GM15510 (cell line): Measurements from ENCODE around the gene TMEM132C.

ENCODE experiments used
- POLR2A ChIP-seq: IDR thresholded peaks from 3 replicates; pipeline ENCODE4 v1.6.1; 2011; ENCODE audit warnings: borderline replicate concordance; ENCODE audit not compliant: insufficient read length; ENCODE audit errors: extremely low read depth

The TMEM132C gene

GRCh38 chr12:128711486-128711885 is 444.5 kb downstream of the TMEM132C start:
- no peak for TF ChIP-seq POLR2A

GRCh38 chr12:128712622-128713021 is 445.7 kb downstream of the TMEM132C start:
- TF ChIP-seq POLR2A = no peak

- TF ChIP-seq POLR2A = no peak
Measured at GRCh38 chr12:128715485-128715884, 448.5 kb downstream of the TMEM132C start.

GRCh38 chr12:128724468-128725046 is 457.6 kb downstream of the TMEM132C start:
- TF ChIP-seq POLR2A = no peak

GRCh38 chr12:128726886-128727285 is 459.9 kb downstream of the TMEM132C start:
- no peak for TF ChIP-seq POLR2A

- no peak for TF ChIP-seq POLR2A
Measured at GRCh38 chr12:128727461-128727860, 460.5 kb downstream of the TMEM132C start.

GRCh38 chr12:128727999-128728398 is 461.0 kb downstream of the TMEM132C start:
- no peak for TF ChIP-seq POLR2A

- no peak for TF ChIP-seq POLR2A
Measured at GRCh38 chr12:128729628-128730121, 462.7 kb downstream of the TMEM132C start.

GRCh38 chr12:128734371-128734770 is 467.4 kb downstream of the TMEM132C start:
- TF ChIP-seq POLR2A = no peak

- no peak for TF ChIP-seq POLR2A
Measured at GRCh38 chr12:128737292-128737966, 470.5 kb downstream of the TMEM132C start.

GRCh38 chr12:128743916-128744315 is 476.9 kb downstream of the TMEM132C start:
- no peak for TF ChIP-seq POLR2A

GRCh38 chr12:128745772-128746689 is 479.1 kb downstream of the TMEM132C start:
- no peak for TF ChIP-seq POLR2A

- no peak for TF ChIP-seq POLR2A
Measured at GRCh38 chr12:128747441-128747840, 480.5 kb downstream of the TMEM132C start.

- TF ChIP-seq POLR2A = no peak
Measured at GRCh38 chr12:128752386-128752785, 485.4 kb downstream of the TMEM132C start.

- no peak for TF ChIP-seq POLR2A
Measured at GRCh38 chr12:128753438-128753837, 486.5 kb downstream of the TMEM132C start.
